ENCODE data around the gene PYCR2. TPM values are rescaled to one million over a fixed set of nuclear protein-coding genes. Genes with fewer than 3 reads are reported as not detected.
A peak's percentile ranks its signal among the peaks of the same experiment; 100 is the strongest.

Gene PYCR2
- total and polyA plus RNA-seq, 2 of the 8 experiments (the other 6 are each of a cell fraction or from before 2014, with no cell fraction given), result 79.3 to 84.6 TPM

DNA sequence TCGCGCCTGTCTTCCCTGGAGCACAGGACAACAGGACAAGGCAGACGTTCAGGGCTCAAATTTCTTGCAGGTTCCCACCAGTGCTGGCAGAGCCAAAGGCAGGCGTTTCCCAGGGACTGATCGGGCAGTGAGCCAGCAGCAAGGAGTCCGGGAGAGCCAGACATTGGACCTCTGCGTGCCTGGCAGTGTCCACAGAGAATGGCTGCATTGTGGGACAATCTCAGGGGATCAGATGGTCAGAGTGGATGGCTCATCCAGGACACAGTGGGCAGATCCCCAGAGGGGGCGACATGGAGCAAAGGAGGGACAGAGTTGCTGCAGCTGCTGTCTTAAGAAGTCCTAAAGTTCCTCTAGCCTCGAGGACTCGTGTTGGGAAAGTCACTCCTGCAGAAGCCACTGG is 46.5 kb downstream of the PYCR2 start:
- Histone ChIP-seq H3K27ac (ENCODE audit: low read depth, low read length) (no peak overlapping the region), H3K9ac (replicated peaks in 1 of 4; ENCODE audit: extremely low read depth in 1 of 4, low read depth in 3 of 4, low read length in 3 of 4) (no peak overlapping the region), H3K79me1 (ENCODE audit: low read depth, low read length) (peaks cover 24% of the 10 kb centered on the region), H3K4me1 (replicated peaks in 1 of 4; ENCODE audit: control insufficient read depth in 3 of 4, insufficient read depth in 4 of 4, low read length in 3 of 4) (peaks cover 9 to 20% (median 16%) of the 10 kb centered on the region in 4 experiments), H4K8ac (ENCODE audit: extremely low read depth, insufficient read depth, low read length) (no peak overlapping the region), H3K79me2 (ENCODE audit: control insufficient read depth in 1 of 2, insufficient read depth in 2 of 2, low read length in 2 of 2) (peaks cover 0 to 13% of the 10 kb centered on the region in 2 experiments; a peak in 2 of 4 replicates), H2AK5ac (ENCODE audit: low read depth, low read length) (no peak overlapping the region), H3K14ac (ENCODE audit: insufficient read length) (no peak overlapping the region), H3K56ac (replicated peaks; ENCODE audit: insufficient read length, low read depth, low read length) (no peak overlapping the region), H4K91ac (replicated peaks; ENCODE audit: insufficient read length, low read length) (no peak overlapping the region), H3K23me2 (ENCODE audit: low read depth, low read length) (peaks cover 3% of the 10 kb centered on the region; the same call in 1 of the 2 replicates), H3K9me3 (ENCODE audit: insufficient read depth in 2 of 2, low read depth in 1 of 2, low read length in 1 of 2) (no peaks in the 10 kb centered on the region), H2BK15ac (ENCODE audit: low read length) (no peak overlapping the region), H3K36me3 (ENCODE audit: control insufficient read depth in 2 of 4, insufficient read depth in 4 of 4, low read length in 3 of 4) (peaks cover 0 to 5% (median 0%) of the 10 kb centered on the region in 4 experiments; a peak in 3 of 8 replicates), H2BK12ac (ENCODE audit: low read depth, low read length) (no peak overlapping the region), H4K20me1 (replicated peaks in 1 of 2; ENCODE audit: control insufficient read depth in 1 of 2, insufficient read depth in 2 of 2, low read length in 2 of 2) (peaks cover 2 to 13% of the 10 kb centered on the region in 2 experiments), H3K23ac (ENCODE audit: insufficient read length) (no peak overlapping the region), H2BK120ac (replicated peaks; ENCODE audit: low read depth, low read length) (no peak overlapping the region), H4K5ac (ENCODE audit: insufficient read length, low read depth, low read length) (no peak overlapping the region), H2BK20ac (ENCODE audit: low read length) (no peak overlapping the region), H3K27me3 (replicated peaks in 1 of 4; ENCODE audit: control insufficient read depth in 3 of 4, extremely low read depth in 1 of 4, insufficient read depth in 3 of 4, low read length in 3 of 4) (peaks cover 0 to 3% (median 1%) of the 10 kb centered on the region in 4 experiments; a peak in 3 of 7 replicates), H2AFZ (ENCODE audit: low read length) (no peak overlapping the region), H2BK5ac (ENCODE audit: low read depth, low read length) (no peak overlapping the region; the same call in 1 of the 2 replicates), H3K18ac (ENCODE audit: extremely low read depth, low read length) (no peak overlapping the region), H3K4me2 (ENCODE audit: insufficient read depth in 1 of 2, low read depth in 2 of 2, low read length in 2 of 2) (no peak overlapping the region), H3K4ac (replicated peaks; ENCODE audit: insufficient read length, low read depth, low read length) (no peak overlapping the region), H3K4me3 (ENCODE audit: extremely low read depth in 1 of 4, insufficient read depth in 2 of 4, low read depth in 3 of 4, low read length in 4 of 4) (no peak overlapping the region)
- DNase-seq (ENCODE audit: low read depth in 1 of 2, low spot score in 2 of 2) (peak in 1 of 2 experiments; percentile 80), FAIRE-seq (no peak)
- POLR2A ChIA-PET (ENCODE audit: partially characterized antibody), result interaction anchor here (0.8 to 1.3 kb wide), 7 partner anchors 25 to 100 kb away, joined by 3 to 5 read pairs (median 3); partner anchors contain the start of gene SRP9
- TF ChIP-seq GABPA (IDR thresholded peaks at IDR 0.05; ENCODE audit: borderline replicate concordance, insufficient read depth, low read length) (peak; percentile 50; the same call in 1 of the 2 replicates), NANOG (IDR thresholded peaks at IDR 0.05; ENCODE audit: insufficient read depth, low read depth, low read length, poor library complexity, severe bottlenecking) (no peak), RAD21 (IDR thresholded peaks at IDR 0.05 in 1 of 2, conservative IDR thresholded peaks at IDR 0.05 in 1 of 2; ENCODE audit: low read depth in 2 of 2, low read length in 2 of 2) (peak; percentile 61 to 69)
- TF ChIP-seq, protein P1, sequence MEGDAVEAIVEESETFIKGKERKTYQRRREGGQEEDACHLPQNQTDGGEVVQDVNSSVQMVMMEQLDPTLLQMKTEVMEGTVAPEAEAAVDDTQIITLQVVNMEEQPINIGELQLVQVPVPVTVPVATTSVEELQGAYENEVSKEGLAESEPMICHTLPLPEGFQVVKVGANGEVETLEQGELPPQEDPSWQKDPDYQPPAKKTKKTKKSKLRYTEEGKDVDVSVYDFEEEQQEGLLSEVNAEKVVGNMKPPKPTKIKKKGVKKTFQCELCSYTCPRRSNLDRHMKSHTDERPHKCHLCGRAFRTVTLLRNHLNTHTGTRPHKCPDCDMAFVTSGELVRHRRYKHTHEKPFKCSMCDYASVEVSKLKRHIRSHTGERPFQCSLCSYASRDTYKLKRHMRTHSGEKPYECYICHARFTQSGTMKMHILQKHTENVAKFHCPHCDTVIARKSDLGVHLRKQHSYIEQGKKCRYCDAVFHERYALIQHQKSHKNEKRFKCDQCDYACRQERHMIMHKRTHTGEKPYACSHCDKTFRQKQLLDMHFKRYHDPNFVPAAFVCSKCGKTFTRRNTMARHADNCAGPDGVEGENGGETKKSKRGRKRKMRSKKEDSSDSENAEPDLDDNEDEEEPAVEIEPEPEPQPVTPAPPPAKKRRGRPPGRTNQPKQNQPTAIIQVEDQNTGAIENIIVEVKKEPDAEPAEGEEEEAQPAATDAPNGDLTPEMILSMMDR (IDR thresholded peaks at IDR 0.05; ENCODE audit: control extremely low read depth in 1 of 3, insufficient read depth in 1 of 3, low read depth in 1 of 3, low read length in 3 of 3), result peak; percentile 71 to 83 (median 77)
- CTCF ChIA-PET (ENCODE audit: partially characterized antibody), result interaction anchor here (0.5 to 21.3 kb wide), 45 partner anchors 8 to 403 kb away, joined by 3 to 406 read pairs (median 4); partner anchors contain the start of genes LEFTY1, LEFTY2, PYCR2 and SRP9
- 80% methylated on average over 10 of the region's 10 CpGs; no CpG with 5 or more reads in 1 of the 2 experiments for WGBS, 2 experiments (ENCODE audit: extremely low coverage in 1 of 2, insufficient coverage in 1 of 2, insufficient read length in 1 of 2, insufficient replicate concordance in 2 of 2, low coverage in 1 of 2, low lambda C conversion rate in 2 of 2, missing lambda C conversion rate in 1 of 2)
